Measurements from ENCODE around the gene MAPKBP1.
"Not testable (repeated sequence)": the region's sequence is repeated elsewhere in the genome, so short reads cannot be mapped to it uniquely, and the experiment has no call there.

Gene MAPKBP1

GRCh38 chr15:41735046-41735445 is 39.2 kb upstream of the MAPKBP1 start:
- H3K36me3 ChIP-seq = peaks cover 26 to 64% (median 55%) of the 10 kb centered on the region in 3 donors
- no peak for DNase-seq
- TF ChIP-seq CTCF (IDR thresholded peaks at IDR 0.05) = no peak
- no peaks in the 10 kb centered on the region for H3K27me3 ChIP-seq
- no peaks in the 10 kb centered on the region for H3K9me3 ChIP-seq
- intact Hi-C loops (cut with DNase I; ENCODE audit: low total_unique reads) = no loop called here
- no peak overlapping the region for H3K27ac ChIP-seq
- no peak overlapping the region for H3K4me3 ChIP-seq
- H3K4me1 ChIP-seq = no peaks in the 10 kb centered on the region

- H3K9me3 ChIP-seq; H3K27ac ChIP-seq; H3K4me1 ChIP-seq; H3K4me3 ChIP-seq; intact Hi-C loops (cut with DNase I; ENCODE audit: low total_unique reads); H3K27me3 ChIP-seq; DNase-seq: not testable (repeated sequence)
- peaks cover 27 to 62% (median 52%) of the 10 kb centered on the region in 3 donors for H3K36me3 ChIP-seq
Measured at GRCh38 chr15:41735492-41735891, 38.8 kb upstream of the MAPKBP1 start.

- H3K4me1 ChIP-seq = no peaks in the 10 kb centered on the region
- DNase-seq = no peak
- intact Hi-C loops (cut with DNase I; ENCODE audit: low total_unique reads) = no loop called here
- H3K36me3 ChIP-seq = peaks cover 36 to 47% (median 46%) of the 10 kb centered on the region in 3 donors
- TF ChIP-seq CTCF (IDR thresholded peaks at IDR 0.05) = no peak
- no peaks in the 10 kb centered on the region for H3K9me3 ChIP-seq
- no peaks in the 10 kb centered on the region for H3K27me3 ChIP-seq
- no peak overlapping the region for H3K27ac ChIP-seq
- H3K4me3 ChIP-seq = no peak overlapping the region
Measured at GRCh38 chr15:41746802-41747201, 27.5 kb upstream of the MAPKBP1 start.

- H3K4me3 ChIP-seq = no peak overlapping the region
- intact Hi-C loops (cut with DNase I; ENCODE audit: low total_unique reads) = no loop called here
- no peak overlapping the region for H3K27ac ChIP-seq
- TF ChIP-seq CTCF (IDR thresholded peaks at IDR 0.05) = no peak
- H3K9me3 ChIP-seq = no peaks in the 10 kb centered on the region
- no peaks in the 10 kb centered on the region for H3K4me1 ChIP-seq
- no peaks in the 10 kb centered on the region for H3K27me3 ChIP-seq
- peaks cover 33 to 38% (median 35%) of the 10 kb centered on the region in 3 donors for H3K36me3 ChIP-seq
- DNase-seq = no peak
Measured at GRCh38 chr15:41756198-41756597, 18.1 kb upstream of the MAPKBP1 start.

GRCh38 chr15:41772720-41773331 is 1.5 kb upstream of the MAPKBP1 start:
- peak; percentile 40 to 69 for DNase-seq
- H3K4me1 ChIP-seq = peaks cover 0 to 39% (median 31%) of the 10 kb centered on the region in 4 donors
- TF ChIP-seq CTCF (IDR thresholded peaks at IDR 0.05) = peak; percentile 69 to 80
- no peaks in the 10 kb centered on the region for H3K9me3 ChIP-seq
- no peaks in the 10 kb centered on the region for H3K36me3 ChIP-seq
- intact Hi-C loops (cut with DNase I; ENCODE audit: low total_unique reads) = loop anchor here (2.0 to 10.0 kb wide), 2 partner anchors 34 to 132 kb away; no protein-coding TSS in a partner anchor
- H3K27me3 ChIP-seq = no peaks in the 10 kb centered on the region
- no peak overlapping the region for H3K4me3 ChIP-seq
- peak overlapping the region; percentile 80 to 88 for H3K27ac ChIP-seq

- Histone ChIP-seq H3K27me3 (no peaks in the 10 kb centered on the region), H3K36me3 (no peaks in the 10 kb centered on the region), H3K4me3 (peak overlapping the region; percentile 83 to 84), H3K27ac (peak overlapping the region; percentile 80 to 88), H3K9me3 (no peaks in the 10 kb centered on the region), H3K4me1 (peaks cover 0 to 44% (median 33%) of the 10 kb centered on the region in 4 donors)
- intact Hi-C loops (cut with DNase I; ENCODE audit: low total_unique reads) = loop anchor here (2.0 to 10.0 kb wide), 2 partner anchors 33 to 131 kb away; no protein-coding TSS in a partner anchor
- TF ChIP-seq CTCF (IDR thresholded peaks at IDR 0.05) = no peak
- DNase-seq = no peak
Measured at GRCh38 chr15:41773332-41773728, 954 bp upstream of the MAPKBP1 start.

Measured in tibial artery (tissue), 4 donors.